Activated CD8-positive, alpha-beta memory T cell treated with anti-CD3 and anti-CD28 coated beads, Interleukin-2, amount 50 U/mL, for 1 hour (primary cell): ENCODE results near the gene RAPGEF2.
"Not testable (repeated sequence)": the region's sequence is repeated elsewhere in the genome, so short reads cannot be mapped to it uniquely, and the experiment has no call there.

Experiments used
- DNase-seq: peaks from one replicate; pipeline ENCODE4 v3.0.0-alpha.2; 2020; ENCODE audit errors: extremely low read depth

RAPGEF2 gene

GRCh38 chr4:159240687-159241086 is 137.8 kb downstream of the RAPGEF2 start:
- no peak for DNase-seq

GRCh38 chr4:159242427-159242826 is 139.5 kb downstream of the RAPGEF2 start:
- DNase-seq: no peak

DNA sequence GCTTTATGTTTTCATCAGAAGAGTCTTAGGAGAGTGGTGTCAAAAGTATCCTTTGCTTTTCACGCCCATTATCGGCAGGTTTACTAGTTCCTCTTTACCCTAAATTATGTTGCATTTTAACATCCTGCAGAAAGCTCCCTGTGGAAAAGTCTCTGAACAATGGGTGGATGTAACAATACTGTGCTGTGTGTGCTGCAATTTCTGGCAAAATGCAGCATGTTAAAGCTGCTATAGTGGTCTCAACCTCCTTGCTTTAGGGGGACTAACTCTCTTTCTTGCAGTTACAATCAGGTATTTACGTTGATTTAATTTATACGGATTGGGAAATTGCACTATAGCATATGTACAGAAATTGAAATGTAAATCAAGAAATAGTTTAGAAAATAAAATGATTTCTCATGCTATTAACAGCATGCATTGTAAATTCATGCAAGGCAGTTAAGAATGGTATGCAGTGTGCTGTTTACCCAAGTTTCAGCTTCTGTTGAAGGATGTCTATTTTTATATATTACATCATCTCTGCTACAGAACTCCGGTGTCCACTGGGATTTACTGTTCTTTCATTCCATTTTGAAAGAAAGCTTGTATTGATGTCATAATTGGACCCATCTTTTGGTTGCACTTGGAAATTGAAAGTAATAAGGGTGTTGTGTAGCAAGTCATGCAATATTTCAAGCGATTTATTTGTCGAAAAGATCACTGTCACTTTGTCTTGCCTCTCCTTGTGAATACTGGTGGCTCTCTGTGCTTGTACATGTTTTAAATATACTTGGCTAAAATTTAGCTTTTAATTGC is 145.7 kb downstream of the RAPGEF2 start:
- no peak for DNase-seq

DNA sequence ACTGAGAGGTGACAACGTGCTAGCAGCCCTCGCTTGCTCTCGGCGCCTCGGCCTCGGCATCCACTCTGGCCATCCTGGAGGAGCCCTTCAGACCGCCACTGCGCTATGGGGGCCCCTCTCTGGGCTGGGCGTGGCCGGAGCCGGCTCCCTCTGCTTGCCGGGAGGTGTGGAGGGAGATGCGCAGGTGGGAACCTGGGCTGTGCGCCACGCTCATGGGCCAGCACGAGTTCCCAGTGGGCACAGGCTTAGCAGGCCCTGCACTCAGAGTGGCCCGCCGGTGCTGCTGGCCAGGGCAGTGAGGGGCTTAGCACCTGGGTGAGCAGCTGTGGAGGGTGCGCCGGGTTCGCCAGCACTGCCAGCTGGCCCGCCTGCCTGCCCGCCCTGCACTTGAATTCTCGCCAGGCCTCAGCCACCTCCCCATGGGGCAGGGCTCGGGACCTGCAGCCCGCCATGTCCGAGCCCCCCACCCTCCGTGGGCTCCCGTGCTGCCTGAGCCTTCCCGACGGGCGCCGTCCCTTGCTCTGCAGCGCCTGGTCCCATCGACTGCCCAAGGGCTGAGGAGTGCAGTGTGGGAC is 148.0 kb downstream of the RAPGEF2 start:
- no peak for DNase-seq

- DNase-seq: not testable (repeated sequence)
Observed at GRCh38 chr4:159251580-159251979, 148.7 kb downstream of the RAPGEF2 start.

DNA sequence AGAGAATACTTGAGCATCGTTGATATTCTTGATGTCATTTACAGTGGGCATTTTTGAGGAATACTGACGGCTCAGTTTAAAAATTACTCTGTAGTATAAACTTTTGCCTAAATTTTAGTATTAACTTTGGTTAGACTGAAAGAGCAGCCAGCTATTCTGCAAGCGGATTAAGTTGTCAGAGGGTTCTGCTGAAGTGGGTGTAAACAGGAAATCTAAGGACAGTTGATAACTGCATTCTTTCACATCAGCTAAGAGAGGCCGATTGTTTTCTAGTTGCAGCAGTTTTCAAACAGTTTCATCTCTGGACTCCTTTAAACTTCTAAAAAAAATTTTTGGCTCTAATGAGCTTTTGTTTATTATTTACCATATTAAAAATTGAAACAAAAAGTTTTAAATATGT is 149.6 kb downstream of the RAPGEF2 start:
- DNase-seq: no peak

- DNase-seq: no peak
Observed at GRCh38 chr4:159256037-159256436, 153.2 kb downstream of the RAPGEF2 start.

- DNase-seq: no peak
Observed at GRCh38 chr4:159258889-159259560, 156.1 kb downstream of the RAPGEF2 start.

DNA sequence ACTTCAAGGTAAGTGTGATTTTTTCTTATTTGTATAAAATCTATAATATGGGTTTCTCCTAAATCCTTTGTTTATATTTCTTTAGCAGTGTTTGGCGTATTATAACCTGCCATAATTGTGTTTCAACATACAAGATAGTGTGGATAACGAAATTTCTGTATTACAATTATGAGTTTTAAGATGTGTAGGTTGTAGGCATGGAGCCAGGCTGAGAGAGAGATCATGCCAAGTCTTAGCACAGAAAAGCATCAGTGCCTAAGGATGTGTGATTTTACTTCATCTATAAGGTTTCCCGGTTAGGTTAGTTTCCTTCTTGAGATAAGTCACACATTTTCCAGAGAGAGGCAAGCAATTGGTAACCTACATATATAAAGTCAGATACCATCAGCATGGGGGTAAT is 161.2 kb downstream of the RAPGEF2 start:
- DNase-seq: no peak

GRCh38 chr4:159266981-159267868 is 164.3 kb downstream of the RAPGEF2 start:
- DNase-seq: no peak

GRCh38 chr4:159267869-159268285 is 165.0 kb downstream of the RAPGEF2 start:
- no peak for DNase-seq

DNA sequence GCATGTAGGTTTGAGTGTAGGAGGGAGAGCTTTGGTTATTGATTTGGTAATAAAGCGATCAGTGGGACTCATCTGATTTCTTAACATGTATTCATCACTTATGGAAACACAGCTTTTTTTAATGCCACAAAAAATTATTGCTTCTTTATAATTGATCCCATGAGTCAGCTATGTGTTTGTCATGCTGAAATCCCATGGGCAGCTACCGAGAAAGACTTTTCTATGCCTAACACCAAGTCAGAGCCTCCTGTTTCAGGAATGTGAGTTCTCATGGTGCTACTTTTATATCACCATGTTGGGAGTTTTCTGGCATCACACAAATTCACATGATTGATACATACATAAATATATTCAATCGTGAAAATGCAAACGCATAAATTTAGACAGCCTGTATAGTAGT is 165.7 kb downstream of the RAPGEF2 start:
- no peak for DNase-seq

- no peak for DNase-seq
Observed at GRCh38 chr4:159269116-159269515, 166.2 kb downstream of the RAPGEF2 start.

DNA sequence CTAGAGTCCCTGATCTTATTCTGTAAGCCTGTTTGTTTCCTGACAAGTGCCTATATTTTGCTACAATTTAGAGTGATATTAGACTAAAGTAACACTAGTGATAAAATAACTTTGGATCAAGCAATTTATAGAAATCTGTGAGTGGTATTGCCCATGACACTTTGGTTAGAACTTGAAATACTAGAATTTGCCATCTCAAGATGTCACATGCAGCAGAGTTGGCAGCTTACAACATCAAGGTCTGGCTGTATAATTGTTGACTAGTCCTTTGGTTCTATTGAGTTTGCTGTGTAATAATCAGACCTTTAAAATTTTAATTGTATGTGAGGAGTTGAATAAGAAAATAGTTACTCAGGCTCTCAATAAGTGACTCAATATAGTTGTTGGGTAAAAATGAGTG is 167.1 kb downstream of the RAPGEF2 start:
- DNase-seq: no peak

DNA sequence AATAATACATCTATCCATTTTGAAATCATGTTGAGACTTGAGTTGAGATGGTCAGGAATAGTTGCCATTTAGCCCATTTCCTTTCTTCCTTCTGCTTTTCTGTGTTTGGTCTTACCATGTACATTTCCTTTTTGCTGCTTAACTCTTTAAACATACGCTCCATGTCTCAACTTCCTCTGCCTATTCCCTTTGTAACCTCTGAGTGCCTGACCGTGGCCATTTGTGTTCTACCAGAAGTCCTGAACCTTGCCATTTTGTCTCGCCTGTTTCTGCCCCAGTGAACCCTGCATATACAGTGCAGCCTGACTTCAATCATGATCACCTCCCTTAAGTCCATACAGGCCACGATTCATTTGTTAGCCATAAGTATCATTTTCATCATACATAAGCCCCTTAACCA is 169.0 kb downstream of the RAPGEF2 start:
- DNase-seq: no peak

DNA sequence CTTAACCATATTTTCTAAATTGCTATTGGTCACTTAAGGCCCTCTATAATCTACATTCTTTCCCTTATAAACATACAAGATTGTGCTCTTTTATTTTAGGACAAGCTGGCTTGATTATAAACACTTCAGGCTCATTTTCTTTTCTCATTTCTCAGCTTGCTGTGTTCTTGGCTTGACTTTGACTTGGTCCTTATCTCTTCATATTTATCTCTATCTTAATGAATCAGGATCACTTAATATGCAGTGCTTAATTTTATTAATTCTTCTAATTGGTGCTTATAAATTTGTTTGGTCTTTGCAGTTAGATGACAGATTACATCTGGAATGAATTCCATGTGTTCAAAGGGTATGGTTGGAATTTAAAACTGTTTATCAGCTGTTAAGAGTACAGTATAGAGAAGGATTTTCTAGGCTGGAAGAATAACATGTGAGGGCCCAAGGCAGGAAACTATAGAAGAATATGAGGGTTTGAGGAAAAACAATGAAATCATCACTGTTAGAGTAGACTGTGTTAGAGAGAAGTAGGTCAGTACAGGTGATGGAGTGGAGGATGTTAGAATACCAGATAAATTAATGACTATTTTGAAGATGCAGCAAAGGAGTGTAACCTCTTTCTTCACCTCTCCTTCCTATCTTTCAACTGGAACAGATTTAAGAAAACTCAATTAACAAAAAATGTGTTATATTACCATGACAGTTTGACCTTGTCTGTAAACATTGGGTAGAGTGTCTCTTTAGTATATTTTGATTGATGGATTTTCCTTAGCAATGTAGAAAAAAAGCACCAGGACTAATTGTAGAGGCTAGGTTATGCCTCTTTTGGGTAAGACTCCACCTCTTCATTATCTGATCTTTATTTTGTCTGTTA is 169.6 kb downstream of the RAPGEF2 start:
- DNase-seq: no peak

GRCh38 chr4:159273141-159273438 is 170.2 kb downstream of the RAPGEF2 start:
- no peak for DNase-seq

DNA sequence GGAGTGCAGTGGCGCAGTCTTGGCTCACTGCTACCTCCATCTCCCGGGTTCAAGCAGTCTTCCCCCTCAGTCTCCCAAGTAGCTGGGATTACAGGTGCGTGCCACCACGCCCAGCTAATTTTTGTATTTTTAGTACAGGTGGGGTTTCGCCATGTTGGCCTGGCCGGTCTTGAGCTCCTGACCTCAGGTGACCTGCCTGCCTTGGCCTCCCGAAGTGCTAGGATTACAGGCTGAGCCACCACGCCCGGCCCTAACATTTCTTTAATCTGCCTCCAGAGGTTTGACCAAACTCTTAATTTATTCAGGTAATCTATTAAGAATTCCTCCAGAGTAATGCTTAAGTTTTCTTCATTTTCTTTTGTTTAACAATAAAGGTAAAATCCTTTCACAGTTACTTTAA is 171.0 kb downstream of the RAPGEF2 start:
- no peak for DNase-seq

GRCh38 chr4:159278399-159278798 is 175.5 kb downstream of the RAPGEF2 start:
- no peak for DNase-seq

DNA sequence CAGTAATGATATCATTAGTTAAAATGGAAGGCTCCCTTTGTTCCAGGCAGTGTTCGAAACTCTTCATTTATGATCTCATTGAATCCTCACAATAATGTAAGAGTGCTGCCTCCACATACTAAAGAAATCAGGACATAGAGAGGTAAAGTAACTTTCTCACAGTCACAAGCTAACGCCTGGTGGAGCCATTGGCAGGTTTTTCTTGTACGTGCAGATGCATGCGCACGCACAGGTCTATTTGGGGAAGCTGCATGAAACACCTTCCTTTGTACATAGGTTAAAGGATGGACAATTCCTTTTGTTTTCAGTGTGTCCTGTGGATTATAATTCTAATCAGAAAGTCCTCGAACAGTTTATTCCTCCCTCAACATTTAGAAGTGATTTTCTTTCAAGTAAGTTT is 176.2 kb downstream of the RAPGEF2 start:
- no peak for DNase-seq

- DNase-seq: no peak
Observed at GRCh38 chr4:159280442-159281172, 177.7 kb downstream of the RAPGEF2 start.
